Activated naive CD4-positive, alpha-beta T cell treated with anti-CD3 and anti-CD28 coated beads, Interleukin-2, amount 50 U/mL, for 24 hours (primary cell): ENCODE results near the gene NHSL1.

Source experiments
- H3K27ac Mint-ChIP-seq: one replicate; pipeline ENCODE4 v1.8.0; 2021; ENCODE audit warnings: mild to moderate bottlenecking, mixed read lengths
- H3K27me3 Mint-ChIP-seq: one replicate; pipeline ENCODE4 v1.8.0; 2021; ENCODE audit warnings: mixed read lengths
- H3K36me3 Mint-ChIP-seq: one replicate; pipeline ENCODE4 v1.8.0; 2021; ENCODE audit warnings: mixed read lengths
- H3K4me1 Mint-ChIP-seq: one replicate; pipeline ENCODE4 v1.8.0; 2021; ENCODE audit warnings: mixed read lengths
- H3K4me3 Mint-ChIP-seq: one replicate; pipeline ENCODE4 v1.8.0; 2021; ENCODE audit warnings: mild to moderate bottlenecking, mixed read lengths
- H3K9me3 Mint-ChIP-seq: one replicate; pipeline ENCODE4 v1.8.0; 2021; ENCODE audit warnings: mixed read lengths

NHSL1 gene

DNA sequence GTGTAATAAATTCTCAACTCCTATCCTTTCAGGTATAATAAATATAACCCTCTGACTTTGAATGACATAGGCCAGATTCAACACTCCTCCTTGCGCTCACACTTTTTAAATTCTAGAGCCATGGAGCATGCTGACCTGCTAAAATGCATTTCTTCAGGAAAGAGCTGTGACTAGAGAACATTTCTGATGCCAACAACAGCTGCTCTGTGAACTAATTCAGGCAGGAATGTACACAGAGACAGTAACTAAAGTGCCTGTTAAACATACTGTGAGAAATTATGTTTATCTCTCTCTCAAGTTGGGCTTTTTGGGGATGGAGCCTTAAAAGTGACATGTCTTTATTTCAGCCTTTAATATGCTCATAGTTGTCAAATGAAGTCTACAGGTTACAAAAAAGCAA lies 8.3 kb downstream of the NHSL1 start:
- no peaks in the 10 kb centered on the region for H3K4me1 Mint-ChIP-seq
- H3K27me3 Mint-ChIP-seq: peaks cover 2% of the 10 kb centered on the region
- H3K9me3 Mint-ChIP-seq: no peaks in the 10 kb centered on the region
- H3K36me3 Mint-ChIP-seq: no peaks in the 10 kb centered on the region
- H3K27ac Mint-ChIP-seq: no peak overlapping the region
- no peak overlapping the region for H3K4me3 Mint-ChIP-seq

GRCh38 chr6:138489846-138490245 lies 9.4 kb downstream of the NHSL1 start:
- no peak overlapping the region for H3K27ac Mint-ChIP-seq
- no peaks in the 10 kb centered on the region for H3K4me1 Mint-ChIP-seq
- peaks cover 2% of the 10 kb centered on the region for H3K27me3 Mint-ChIP-seq
- H3K9me3 Mint-ChIP-seq: no peaks in the 10 kb centered on the region
- no peaks in the 10 kb centered on the region for H3K36me3 Mint-ChIP-seq
- no peak overlapping the region for H3K4me3 Mint-ChIP-seq

- H3K4me3 Mint-ChIP-seq: no peak overlapping the region
- H3K36me3 Mint-ChIP-seq: no peaks in the 10 kb centered on the region
- H3K9me3 Mint-ChIP-seq: no peaks in the 10 kb centered on the region
- no peak overlapping the region for H3K27ac Mint-ChIP-seq
- no peaks in the 10 kb centered on the region for H3K4me1 Mint-ChIP-seq
- peaks cover under 1% of the 10 kb centered on the region for H3K27me3 Mint-ChIP-seq
Observed at GRCh38 chr6:138487102-138487604, 12.1 kb downstream of the NHSL1 start.

- H3K4me3 Mint-ChIP-seq: no peak overlapping the region
- H3K36me3 Mint-ChIP-seq: no peaks in the 10 kb centered on the region
- H3K4me1 Mint-ChIP-seq: no peaks in the 10 kb centered on the region
- no peaks in the 10 kb centered on the region for H3K27me3 Mint-ChIP-seq
- H3K27ac Mint-ChIP-seq: no peak overlapping the region
- H3K9me3 Mint-ChIP-seq: no peaks in the 10 kb centered on the region
Observed at GRCh38 chr6:138486249-138487101, 12.8 kb downstream of the NHSL1 start.

DNA sequence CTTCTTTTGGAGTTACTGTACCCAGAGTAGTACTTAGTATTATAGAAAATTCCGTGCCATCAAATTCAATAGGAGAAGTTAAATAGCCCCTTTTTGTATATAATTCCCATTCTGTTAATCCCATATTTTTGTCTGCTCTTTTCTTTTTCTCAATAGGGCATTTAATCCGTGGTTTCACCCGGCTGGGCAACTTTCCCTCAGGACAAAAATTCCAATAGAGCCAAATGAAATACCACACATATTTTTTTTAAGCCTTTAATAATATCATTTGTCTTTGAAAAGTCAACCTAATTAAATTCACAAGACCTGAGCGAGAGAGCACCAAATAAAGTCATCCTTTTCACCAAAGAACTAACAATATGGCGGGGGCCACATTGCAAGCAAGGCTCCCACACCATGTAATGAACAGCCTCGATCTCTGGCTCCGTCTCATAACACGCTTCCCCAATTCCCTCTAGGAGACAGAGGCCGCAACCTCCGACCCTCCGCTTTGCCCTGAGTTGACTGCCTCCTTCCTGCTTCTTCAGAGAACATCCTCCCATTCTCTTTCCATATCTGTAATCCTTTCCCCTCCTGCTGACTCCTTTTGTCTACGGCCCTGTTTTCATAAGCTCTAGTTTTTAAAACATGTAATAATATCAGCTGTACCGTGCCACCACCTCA lies 13.6 kb downstream of the NHSL1 start:
- Mint-ChIP-seq H3K4me1 (no peaks in the 10 kb centered on the region), H3K36me3 (no peaks in the 10 kb centered on the region), H3K4me3 (no peak overlapping the region), H3K9me3 (no peaks in the 10 kb centered on the region), H3K27ac (no peak overlapping the region), H3K27me3 (no peaks in the 10 kb centered on the region)

GRCh38 chr6:138485005-138485545 lies 14.2 kb downstream of the NHSL1 start:
- H3K36me3 Mint-ChIP-seq: no peaks in the 10 kb centered on the region
- no peak overlapping the region for H3K27ac Mint-ChIP-seq
- H3K4me3 Mint-ChIP-seq: no peak overlapping the region
- H3K9me3 Mint-ChIP-seq: no peaks in the 10 kb centered on the region
- H3K27me3 Mint-ChIP-seq: no peaks in the 10 kb centered on the region
- H3K4me1 Mint-ChIP-seq: no peaks in the 10 kb centered on the region

- H3K4me1 Mint-ChIP-seq: no peaks in the 10 kb centered on the region
- H3K27ac Mint-ChIP-seq: no peak overlapping the region
- H3K27me3 Mint-ChIP-seq: peaks cover 2% of the 10 kb centered on the region
- H3K36me3 Mint-ChIP-seq: no peaks in the 10 kb centered on the region
- no peak overlapping the region for H3K4me3 Mint-ChIP-seq
- no peaks in the 10 kb centered on the region for H3K9me3 Mint-ChIP-seq
Observed at GRCh38 chr6:138484018-138484731, 15.1 kb downstream of the NHSL1 start.

- Mint-ChIP-seq H3K4me3 (no peak overlapping the region), H3K27ac (no peak overlapping the region), H3K36me3 (no peaks in the 10 kb centered on the region), H3K27me3 (peaks cover 2% of the 10 kb centered on the region), H3K4me1 (no peaks in the 10 kb centered on the region), H3K9me3 (no peaks in the 10 kb centered on the region)
Observed at GRCh38 chr6:138482816-138483215, 16.5 kb downstream of the NHSL1 start.

- Mint-ChIP-seq H3K9me3 (no peaks in the 10 kb centered on the region), H3K27me3 (peaks cover 2% of the 10 kb centered on the region), H3K4me1 (no peaks in the 10 kb centered on the region), H3K27ac (no peak overlapping the region), H3K4me3 (no peak overlapping the region), H3K36me3 (no peaks in the 10 kb centered on the region)
Observed at GRCh38 chr6:138480279-138480949, 18.9 kb downstream of the NHSL1 start.

DNA sequence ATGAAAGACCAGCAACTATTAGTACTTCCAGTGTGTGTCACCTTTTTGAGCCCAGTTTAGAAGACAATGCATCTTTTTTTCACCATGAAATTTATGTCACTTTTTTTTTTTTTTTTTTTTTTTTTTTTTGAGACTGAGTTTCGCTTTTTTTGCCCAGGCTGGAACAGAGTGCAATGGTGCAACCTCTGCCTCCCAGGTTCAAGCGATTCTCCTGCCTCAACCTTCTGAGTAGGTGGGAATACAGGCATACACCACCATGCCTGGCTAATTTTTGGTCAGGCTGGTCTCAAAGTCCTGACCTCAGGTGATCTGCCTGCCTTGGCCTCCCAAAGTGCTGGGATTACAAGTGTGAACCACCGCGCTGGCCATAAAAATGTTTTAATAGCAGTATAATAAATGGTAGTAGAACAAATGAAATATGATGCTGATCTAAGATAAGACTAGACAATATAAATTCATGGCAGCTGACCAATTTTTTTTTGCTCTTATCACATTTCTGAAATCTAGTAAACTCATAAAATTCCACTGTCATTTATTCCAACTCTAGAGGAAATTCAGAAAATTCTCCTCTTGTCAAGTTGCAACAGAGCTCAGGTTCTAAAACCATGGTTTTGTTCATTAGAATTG lies 21.3 kb downstream of the NHSL1 start:
- Mint-ChIP-seq H3K9me3 (no peaks in the 10 kb centered on the region), H3K4me1 (no peaks in the 10 kb centered on the region), H3K4me3 (no peak overlapping the region), H3K36me3 (no peaks in the 10 kb centered on the region), H3K27me3 (peaks cover 2% of the 10 kb centered on the region), H3K27ac (no peak overlapping the region)

- Mint-ChIP-seq H3K27ac (no peak overlapping the region), H3K36me3 (no peaks in the 10 kb centered on the region), H3K4me3 (no peak overlapping the region), H3K4me1 (no peaks in the 10 kb centered on the region), H3K27me3 (peaks cover 2% of the 10 kb centered on the region), H3K9me3 (no peaks in the 10 kb centered on the region)
Observed at GRCh38 chr6:138476116-138476515, 23.2 kb downstream of the NHSL1 start.

- H3K36me3 Mint-ChIP-seq: no peaks in the 10 kb centered on the region
- H3K27ac Mint-ChIP-seq: no peak overlapping the region
- H3K27me3 Mint-ChIP-seq: no peaks in the 10 kb centered on the region
- H3K4me1 Mint-ChIP-seq: no peaks in the 10 kb centered on the region
- no peak overlapping the region for H3K4me3 Mint-ChIP-seq
- no peaks in the 10 kb centered on the region for H3K9me3 Mint-ChIP-seq
Observed at GRCh38 chr6:138473144-138473543, 26.1 kb downstream of the NHSL1 start.

- no peaks in the 10 kb centered on the region for H3K4me1 Mint-ChIP-seq
- no peaks in the 10 kb centered on the region for H3K9me3 Mint-ChIP-seq
- no peak overlapping the region for H3K4me3 Mint-ChIP-seq
- no peaks in the 10 kb centered on the region for H3K27me3 Mint-ChIP-seq
- H3K27ac Mint-ChIP-seq: no peak overlapping the region
- H3K36me3 Mint-ChIP-seq: no peaks in the 10 kb centered on the region
Observed at GRCh38 chr6:138468320-138469015, 30.8 kb downstream of the NHSL1 start.

- no peaks in the 10 kb centered on the region for H3K9me3 Mint-ChIP-seq
- no peaks in the 10 kb centered on the region for H3K4me1 Mint-ChIP-seq
- no peak overlapping the region for H3K4me3 Mint-ChIP-seq
- H3K27me3 Mint-ChIP-seq: no peaks in the 10 kb centered on the region
- H3K27ac Mint-ChIP-seq: no peak overlapping the region
- peaks cover 2% of the 10 kb centered on the region for H3K36me3 Mint-ChIP-seq
Observed at GRCh38 chr6:138467901-138468300, 31.4 kb downstream of the NHSL1 start.
